Measurements from ENCODE around the gene DCLRE1C.
"Not testable (repeated sequence)": the region's sequence is repeated elsewhere in the genome, so short reads cannot be mapped to it uniquely, and the experiment has no call there.

DCLRE1C gene

DNA sequence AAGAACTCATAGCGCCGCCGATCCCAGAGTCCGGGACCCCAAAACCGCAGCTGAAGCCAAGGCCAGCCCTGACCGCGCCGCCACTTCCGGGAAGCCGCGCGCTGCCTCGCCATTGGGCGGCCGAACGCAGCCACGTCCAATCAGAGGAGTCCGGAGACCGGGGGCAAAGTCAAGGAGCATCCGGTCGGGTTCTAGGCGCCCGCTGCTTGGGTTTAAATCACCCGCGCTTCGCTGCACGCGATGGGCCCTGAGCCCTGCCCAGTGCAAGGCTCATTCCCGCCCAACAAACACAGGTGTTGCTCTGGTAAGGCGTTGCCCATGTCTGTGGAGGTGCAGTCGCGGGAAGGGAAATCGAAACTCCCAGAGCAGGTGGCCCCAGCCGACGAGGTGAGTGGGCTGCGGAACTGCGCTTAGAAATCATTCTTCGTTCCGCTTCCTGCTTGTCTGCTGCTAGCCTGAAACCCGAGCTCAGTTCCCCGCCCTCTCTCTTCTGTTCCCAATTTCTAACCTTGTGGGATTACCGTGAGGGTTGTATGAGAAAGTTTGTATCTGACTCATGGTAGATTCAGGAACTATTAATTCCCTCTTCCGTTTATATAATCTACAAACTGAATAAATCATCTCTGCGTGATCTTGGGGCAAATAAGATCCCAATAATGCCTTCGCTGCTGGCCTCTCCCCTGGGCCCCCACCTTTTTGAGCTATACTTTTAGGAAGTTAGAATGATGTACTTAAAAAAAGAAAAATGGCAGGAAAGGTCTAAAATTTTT is at the start of gene DCLRE1C:
Gene DCLRE1C, minus strand, starts transcription at position 96 of the 770 bp plus-strand sequence. Its CDS starts 86 bp downstream, at position 10.
- peak; percentile 79 to 85 for DNase-seq (ENCODE audit: low read depth in 2 of 2)

- DNase-seq (ENCODE audit: low read depth in 2 of 2) = no peak
These were observed 42.2 kb upstream of the DCLRE1C start for GRCh38 chr10:14995964-14996565.

DNA sequence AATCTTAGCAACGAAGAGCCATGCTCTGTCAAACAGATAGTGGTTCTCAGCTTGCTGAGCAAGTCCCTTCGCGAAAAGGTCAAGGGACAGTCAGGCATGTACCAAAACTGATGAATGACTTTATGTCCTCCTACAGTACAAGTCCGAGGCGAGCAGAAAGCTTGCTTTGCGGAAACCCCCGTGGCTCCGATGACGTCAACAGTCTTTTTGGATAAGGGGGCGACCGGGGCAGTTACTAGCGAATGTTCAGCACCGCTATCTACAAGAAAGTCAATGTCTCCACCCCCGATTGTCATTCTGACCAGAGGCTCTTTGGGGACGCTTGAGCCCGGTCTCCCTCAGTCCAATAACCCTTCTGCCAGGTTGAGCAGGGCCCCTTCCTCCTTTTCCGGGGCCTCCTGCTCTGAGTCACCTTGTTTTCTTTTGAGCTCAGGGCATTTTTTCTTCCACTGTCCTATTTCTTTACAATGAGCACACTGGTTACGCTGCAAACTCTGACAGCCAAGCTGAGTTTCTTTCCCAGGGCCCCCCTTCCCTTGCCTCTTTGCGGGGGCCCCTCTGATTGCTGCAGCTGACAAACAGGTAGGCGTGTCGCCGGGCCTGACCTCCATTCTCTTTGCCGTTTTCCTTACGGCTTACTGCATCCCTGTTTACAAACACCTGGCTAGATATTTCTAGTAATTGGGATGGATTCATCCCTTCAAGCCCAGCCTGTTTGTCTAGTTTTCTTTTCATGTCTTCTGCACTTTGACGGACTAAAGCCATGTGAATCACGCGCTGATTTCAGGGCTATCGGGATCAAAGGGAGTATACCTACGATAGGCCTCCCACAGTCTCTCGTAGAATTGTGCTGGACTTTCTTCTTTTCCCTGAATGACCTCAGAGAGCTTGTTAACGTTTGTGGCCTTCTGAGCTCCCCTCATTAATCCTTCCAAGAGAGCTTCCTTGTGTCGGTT is 39.9 kb upstream of the DCLRE1C start:
- not testable (repeated sequence) for DNase-seq (ENCODE audit: low read depth in 2 of 2)

- not testable (repeated sequence) for DNase-seq (ENCODE audit: low read depth in 2 of 2)
These were observed 38.4 kb upstream of the DCLRE1C start for GRCh38 chr10:14992336-14992735.

DNA sequence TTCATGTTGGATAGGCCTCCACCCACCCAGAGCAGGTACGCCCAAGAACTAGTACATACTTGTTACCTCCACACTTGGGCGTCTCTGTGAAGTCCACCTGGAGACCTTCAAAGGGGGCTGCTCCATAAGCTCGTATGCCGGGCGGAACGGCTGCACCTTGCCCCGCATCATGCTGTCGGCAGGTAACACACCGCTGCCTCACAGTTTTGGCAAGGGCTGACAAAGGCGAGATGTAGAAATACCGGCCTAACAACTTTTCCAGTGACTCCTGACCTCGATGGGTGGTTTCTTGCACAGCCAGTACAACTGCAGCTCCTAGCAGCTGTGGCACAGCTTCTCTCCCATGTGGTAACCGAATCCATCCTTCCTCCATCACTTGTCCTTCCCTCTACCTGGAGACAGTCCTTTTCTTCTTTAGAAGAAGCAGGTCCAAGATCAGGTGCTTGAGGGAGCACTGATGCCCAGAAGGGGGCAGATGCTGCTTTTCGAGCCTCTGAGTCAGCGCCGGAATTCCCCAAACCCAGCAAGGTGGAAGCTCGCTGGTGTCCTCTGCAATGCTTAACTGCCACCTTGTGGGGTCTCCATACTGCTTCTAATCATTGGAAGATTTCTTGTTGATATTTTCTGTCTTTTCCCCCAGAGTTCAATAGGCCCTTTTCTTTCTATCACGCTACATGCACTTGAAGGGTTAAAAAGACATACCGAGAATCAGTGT is 37.3 kb upstream of the DCLRE1C start:
- DNase-seq (ENCODE audit: low read depth in 2 of 2) = peak; percentile 25 to 47

DNA sequence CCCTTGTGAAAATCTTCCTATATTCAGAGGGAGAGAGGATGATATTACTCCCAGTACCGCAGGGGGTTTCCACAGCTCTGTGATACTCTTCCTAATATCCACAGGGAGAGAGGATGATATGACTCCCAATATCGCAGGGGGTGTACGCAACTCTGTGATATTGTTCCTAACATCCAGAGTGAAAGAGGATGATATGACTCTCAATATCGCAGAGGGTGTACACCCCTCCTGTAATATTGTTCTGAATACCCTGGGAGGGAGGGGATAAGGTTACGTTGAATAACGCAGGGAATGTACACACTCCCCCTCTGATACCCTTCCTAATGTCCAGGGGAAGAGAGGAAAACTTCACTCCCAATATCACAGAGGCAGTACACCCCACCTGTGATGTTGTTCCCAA is 35.7 kb upstream of the DCLRE1C start:
- DNase-seq (ENCODE audit: low read depth in 2 of 2) = not testable (repeated sequence)

DNA sequence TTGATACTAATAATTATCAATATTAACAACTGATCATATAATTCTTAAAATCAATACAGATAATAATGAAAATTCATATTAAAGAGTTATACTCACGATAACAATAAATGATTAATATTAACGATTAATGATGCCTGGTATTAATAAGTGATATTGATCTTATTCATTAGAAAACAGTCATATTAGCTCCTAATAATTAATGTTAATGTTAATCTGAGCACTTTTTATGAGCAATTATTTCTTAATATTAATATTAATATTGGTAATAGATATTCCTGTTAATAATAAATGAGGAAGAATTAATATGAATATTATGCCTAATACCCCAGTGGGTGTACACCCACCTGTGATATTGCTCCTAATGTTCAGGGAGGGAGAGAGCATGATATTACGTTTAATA is 28.8 kb upstream of the DCLRE1C start:
- no peak for DNase-seq (ENCODE audit: low read depth in 2 of 2)

DNA sequence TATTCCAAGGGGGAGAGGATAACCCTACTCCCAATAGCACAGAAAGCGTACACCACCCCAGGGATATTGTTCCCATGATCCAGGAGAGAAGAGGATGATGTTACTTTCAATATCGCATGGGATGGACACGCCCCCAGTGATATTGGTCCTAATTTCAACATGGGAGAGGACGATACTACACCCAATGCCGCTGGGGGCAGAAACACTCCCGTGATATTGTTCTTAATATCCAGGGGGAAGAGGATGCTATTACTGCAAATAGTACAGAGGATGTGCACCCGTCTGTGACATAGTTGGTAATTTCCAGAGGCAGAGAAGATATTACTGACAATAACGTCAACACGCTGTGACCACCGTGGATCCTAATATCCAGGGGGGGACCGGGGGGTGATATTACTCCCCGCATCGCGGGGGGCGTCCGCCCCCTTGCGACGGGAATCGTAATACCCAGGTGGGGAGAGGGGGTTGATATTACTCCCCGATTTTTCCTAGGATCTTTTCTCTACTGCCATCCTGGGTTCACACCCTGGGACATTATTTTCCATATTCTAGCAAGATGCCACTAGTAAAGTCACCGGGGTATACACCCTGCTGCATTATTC is 21.9 kb upstream of the DCLRE1C start:
- no peak for DNase-seq (ENCODE audit: low read depth in 2 of 2)

- not testable (repeated sequence) for DNase-seq (ENCODE audit: low read depth in 2 of 2)
These were observed 20.5 kb upstream of the DCLRE1C start for GRCh38 chr10:14974153-14974998.

- peak in 1 of 2 donors; percentile 20 for DNase-seq (ENCODE audit: low read depth in 2 of 2)
These were observed 18.1 kb upstream of the DCLRE1C start for GRCh38 chr10:14971867-14972448.

DNA sequence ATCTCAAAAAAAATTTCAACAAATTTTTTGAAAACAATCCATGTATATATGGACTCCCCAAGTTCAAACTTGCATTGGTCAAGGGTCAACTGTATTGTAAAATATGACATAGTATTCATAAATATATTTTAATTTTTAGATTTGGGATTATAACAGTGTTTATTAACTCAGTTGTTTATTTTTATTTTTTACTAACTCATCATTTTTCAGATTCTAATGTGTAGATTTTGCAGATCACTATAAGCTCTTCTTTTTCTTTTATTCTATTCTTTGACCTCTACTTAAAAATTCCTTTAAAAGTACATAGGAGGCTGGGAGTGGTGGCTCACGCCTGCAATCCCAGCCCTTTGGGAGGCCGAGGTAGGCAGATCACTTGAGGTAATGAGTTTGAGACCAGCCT is 14.0 kb upstream of the DCLRE1C start:
- no peak for DNase-seq (ENCODE audit: low read depth in 2 of 2)

DNA sequence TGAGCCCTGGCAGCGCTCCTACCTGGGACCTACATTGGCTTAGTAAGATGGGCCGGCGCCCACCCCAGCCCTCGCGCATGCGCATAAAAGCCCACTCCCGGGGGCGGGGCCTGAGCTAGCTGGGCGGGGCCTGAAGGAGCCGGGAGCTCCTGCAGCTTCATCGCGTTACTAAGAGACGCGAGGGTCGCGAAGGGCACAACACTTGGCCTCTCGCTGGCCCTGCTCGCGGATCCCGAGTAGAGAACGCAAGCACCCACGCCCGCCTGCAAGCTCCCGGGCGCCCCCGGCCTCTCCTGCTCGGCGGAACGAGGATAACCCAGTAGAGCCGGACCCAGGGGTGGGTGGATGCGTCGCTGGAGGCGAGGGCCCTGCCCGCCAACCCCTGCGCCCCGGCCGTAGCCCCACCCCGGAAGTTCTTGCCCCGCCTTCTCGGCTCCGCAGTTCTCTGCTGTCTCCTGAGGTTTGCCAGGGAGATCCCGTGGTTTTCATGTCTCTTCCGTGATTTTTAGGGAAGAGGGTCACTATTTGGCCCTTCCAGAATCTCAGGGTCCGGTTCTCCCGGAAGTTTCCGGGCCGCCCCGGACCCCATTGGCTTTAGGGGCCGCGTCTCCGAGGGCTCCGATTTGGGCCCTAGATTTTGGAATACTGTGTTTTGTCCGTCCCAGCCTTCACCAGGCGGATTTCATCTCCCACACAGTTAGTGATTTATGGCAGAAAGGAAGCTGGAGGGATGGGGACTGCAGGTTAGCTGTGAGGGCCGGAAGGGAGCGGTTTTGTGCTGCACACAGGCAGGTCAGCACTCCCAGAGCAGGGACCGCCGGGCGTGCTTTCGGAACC is 5.5 kb upstream of the DCLRE1C start, which contains the start of gene MEIG1:
Gene MEIG1, plus strand, starts transcription at position 168 of the 837 bp plus-strand sequence. CDS start 7,081 bp downstream, outside the sequence.
- DNase-seq (ENCODE audit: low read depth in 2 of 2) = peak; percentile 84 to 86

- DNase-seq (ENCODE audit: low read depth in 2 of 2) = no peak
These were observed 5.0 kb upstream of the DCLRE1C start for GRCh38 chr10:14958872-14959220.

DNA sequence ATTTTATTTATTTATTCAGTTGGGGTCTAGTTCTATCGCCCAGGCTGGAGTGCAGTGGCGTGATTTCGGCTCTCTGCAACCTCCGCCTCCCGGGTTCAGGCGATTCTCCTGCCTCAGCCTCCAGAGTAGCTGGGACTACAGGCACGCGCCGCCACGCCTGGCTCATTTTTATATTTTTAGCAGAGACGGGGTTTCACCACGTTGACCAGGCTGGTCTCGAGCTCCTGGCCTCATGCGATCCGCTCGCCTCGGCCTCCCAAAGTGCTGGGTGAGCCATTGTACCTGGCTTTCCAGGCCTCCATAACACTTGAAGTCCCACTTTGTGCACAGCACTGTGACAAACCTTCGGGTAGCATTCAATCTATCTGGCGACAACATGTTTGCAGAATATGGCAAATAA is 1.0 kb upstream of the DCLRE1C start:
- no peak for DNase-seq (ENCODE audit: low read depth in 2 of 2)

GRCh38 chr10:14953424-14954000 is 384 bp downstream of the DCLRE1C start:
- DNase-seq (ENCODE audit: low read depth in 2 of 2) = no peak

GRCh38 chr10:14952851-14953423 is 959 bp downstream of the DCLRE1C start:
- no peak for DNase-seq (ENCODE audit: low read depth in 2 of 2)

DNA sequence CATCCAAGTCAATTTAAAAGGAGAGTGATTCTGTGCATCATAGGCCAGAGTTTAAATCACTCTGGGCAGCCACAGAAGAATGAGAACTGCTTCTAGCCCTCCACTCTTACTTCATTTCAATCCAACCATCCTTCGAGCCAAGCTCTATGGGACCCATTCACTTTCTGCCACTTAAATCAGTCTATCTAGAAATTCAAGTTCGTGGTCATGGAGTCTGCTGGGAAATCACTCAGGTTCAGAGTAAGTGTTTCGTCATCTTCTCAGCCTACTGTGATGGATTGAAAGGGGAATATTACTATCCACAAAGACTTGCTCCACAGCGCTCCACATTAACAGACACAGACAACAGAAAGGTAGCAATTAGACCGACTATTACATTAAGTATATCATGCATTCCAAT is 4.6 kb downstream of the DCLRE1C start:
- no peak for DNase-seq (ENCODE audit: low read depth in 2 of 2)

- no peak for DNase-seq (ENCODE audit: low read depth in 2 of 2)
These were observed 6.6 kb downstream of the DCLRE1C start for GRCh38 chr10:14947268-14947667.
